HEK293 (cell line): ENCODE measurements around the gene KDM4B.
A peak's percentile ranks its signal among the peaks of the same experiment; 100 is the strongest.

Experiments used
- CTCF ChIA-PET: fragments of 350-600 bp; formaldehyde crosslinking; extraction: SDS; loops from one replicate; lab custom pipeline; 2021; ENCODE audit warnings: antibody characterized with exemption; lab: Yijun Ruan, JAX
- POLR2A ChIA-PET: fragments of 300-600 bp; formaldehyde crosslinking; extraction: SDS; loops from one replicate; lab custom pipeline; 2020; ENCODE audit warnings: antibody characterized with exemption, inconsistent platforms; lab: Yijun Ruan, JAX
- H3K27ac ChIP-seq: fragments of 200-500 bp; sonication (Bioruptor generic); 2 replicates; pipeline ENCODE4 v1.5.1; 2014; ENCODE audit warnings: low read depth, low read length, control low read depth, inconsistent platforms; ENCODE audit errors: extremely low read depth
- H3K36me3 ChIP-seq, 2 experiments: fragments of 200-500 bp in 1 of 2; sonication (Bioruptor generic) in 1 of 2; 1 replicate in 1 of 2; 2 replicates in 1 of 2; pipeline ENCODE4 v1.5.1; 2014 to 2017; ENCODE audit warnings: inconsistent platforms in 2 of 2, low read length in 2 of 2; ENCODE audit not compliant: control insufficient read depth in 2 of 2, insufficient read depth in 1 of 2
- H3K4me1 ChIP-seq: fragments of 200-500 bp; sonication (Bioruptor generic); 2 replicates; pipeline ENCODE4 v1.5.1; 2014; ENCODE audit warnings: mild to moderate bottlenecking, low read length, inconsistent platforms; ENCODE audit not compliant: control insufficient read depth, insufficient read depth
- H3K4me3 ChIP-seq: 2 replicates; pipeline ENCODE4 v1.5.1; 2011; ENCODE audit warnings: low read depth, mild to moderate bottlenecking, control low read depth, low read length, moderate library complexity
- H3K9me3 ChIP-seq: fragments of 200-500 bp; sonication (Bioruptor generic); 2 replicates; pipeline ENCODE4 v1.5.1; 2014; ENCODE audit warnings: low read depth, low read length, inconsistent platforms; ENCODE audit not compliant: control insufficient read depth, insufficient read depth
- EGR2 ChIP-seq: fragments of 450-650 bp; formaldehyde crosslinking; IDR thresholded peaks from 2 replicates; pipeline ENCODE4 v1.5.1; 2016; ENCODE audit warnings: low read depth, missing biosample characterization, missing genetic modification characterization
- GLIS1 ChIP-seq: fragments of 450-650 bp; formaldehyde crosslinking; IDR thresholded peaks from 2 replicates; pipeline ENCODE4 v1.5.1; 2016; ENCODE audit warnings: missing biosample characterization, missing genetic modification characterization
- HOXC10 ChIP-seq: sonication (generic); formaldehyde crosslinking; IDR thresholded peaks from 2 replicates; pipeline ENCODE4 v1.8.1; 2023; ENCODE audit warnings: mild to moderate bottlenecking, missing genetic modification reagents
- HOXD13 ChIP-seq: sonication (generic); formaldehyde crosslinking; IDR thresholded peaks from 2 replicates; pipeline ENCODE4 v1.8.0; 2022; ENCODE audit warnings: missing genetic modification reagents, borderline replicate concordance
- SCRT1 ChIP-seq: fragments of 450-650 bp; formaldehyde crosslinking; IDR thresholded peaks from 2 replicates; pipeline ENCODE4 v1.5.1; 2016; ENCODE audit warnings: missing biosample characterization, missing genetic modification characterization, borderline replicate concordance
- SP2 ChIP-seq: fragments of 450-650 bp; formaldehyde crosslinking; IDR thresholded peaks from 2 replicates; pipeline ENCODE4 v1.5.1; 2016; ENCODE audit warnings: missing biosample characterization, missing genetic modification characterization
- SP3 ChIP-seq: fragments of 450-650 bp; formaldehyde crosslinking; IDR thresholded peaks from 2 replicates; pipeline ENCODE4 v1.5.1; 2016; ENCODE audit warnings: missing biosample characterization, missing genetic modification characterization
- SP7 ChIP-seq: fragments of 450-650 bp; formaldehyde crosslinking; IDR thresholded peaks from 2 replicates; pipeline ENCODE4 v1.5.1; 2016; ENCODE audit warnings: missing biosample characterization, missing genetic modification characterization
- WT1 ChIP-seq: fragments of 450-650 bp; formaldehyde crosslinking; IDR thresholded peaks from 2 replicates; pipeline ENCODE4 v1.5.1; 2016; ENCODE audit warnings: missing biosample characterization, missing genetic modification characterization
- YY2 ChIP-seq: fragments of 450-650 bp; formaldehyde crosslinking; IDR thresholded peaks from 2 replicates; pipeline ENCODE4 v1.5.1; 2016; ENCODE audit warnings: missing biosample characterization, missing genetic modification characterization
- ZBTB20 ChIP-seq: fragments of 450-650 bp; formaldehyde crosslinking; IDR thresholded peaks from 2 replicates; pipeline ENCODE4 v1.5.1; 2016; ENCODE audit warnings: missing biosample characterization, missing genetic modification characterization
- ZBTB48 ChIP-seq: fragments of 450-650 bp; formaldehyde crosslinking; IDR thresholded peaks from 2 replicates; pipeline ENCODE4 v1.5.1; 2016; ENCODE audit warnings: missing biosample characterization, missing genetic modification characterization
- ZFHX2 ChIP-seq: fragments of 450-650 bp; formaldehyde crosslinking; conservative IDR thresholded peaks from 2 replicates; pipeline ENCODE4 v1.5.1; 2016; ENCODE audit warnings: missing biosample characterization, missing genetic modification characterization
- ZNF146 ChIP-seq: fragments of 450-650 bp; formaldehyde crosslinking; IDR thresholded peaks from 2 replicates; pipeline ENCODE4 v1.5.1; 2016; ENCODE audit warnings: missing biosample characterization, missing genetic modification characterization
- ZNF155 ChIP-seq: fragments of 450-650 bp; formaldehyde crosslinking; IDR thresholded peaks from 2 replicates; pipeline ENCODE4 v1.5.1; 2016; ENCODE audit warnings: missing biosample characterization, missing genetic modification characterization
- ZNF184 ChIP-seq: fragments of 450-650 bp; IDR thresholded peaks from 2 replicates; pipeline ENCODE4 v1.5.1; 2018; ENCODE audit warnings: missing biosample characterization, mild to moderate bottlenecking, missing genetic modification characterization
- ZNF2 ChIP-seq: fragments of 450-650 bp; formaldehyde crosslinking; IDR thresholded peaks from 2 replicates; pipeline ENCODE4 v1.5.1; 2016; ENCODE audit warnings: missing biosample characterization, missing genetic modification characterization
- ZNF248 ChIP-seq: fragments of 450-650 bp; formaldehyde crosslinking; IDR thresholded peaks from 2 replicates; pipeline ENCODE4 v1.5.1; 2017; ENCODE audit warnings: missing biosample characterization, missing genetic modification characterization
- ZNF549 ChIP-seq: fragments of 450-650 bp; IDR thresholded peaks from 2 replicates; pipeline ENCODE4 v1.5.1; 2018; ENCODE audit warnings: missing biosample characterization, missing genetic modification characterization, mild to moderate bottlenecking, inconsistent platforms, moderate library complexity
- ZNF585B ChIP-seq: fragments of 450-650 bp; formaldehyde crosslinking; IDR thresholded peaks from 2 replicates; pipeline ENCODE4 v1.5.1; 2016; ENCODE audit warnings: missing biosample characterization, missing genetic modification characterization
- ZNF610 ChIP-seq: fragments of 450-650 bp; formaldehyde crosslinking; IDR thresholded peaks from 2 replicates; pipeline ENCODE4 v1.5.1; 2016; ENCODE audit warnings: missing biosample characterization, missing genetic modification characterization, borderline replicate concordance
- ZNF785 ChIP-seq: fragments of 450-650 bp; formaldehyde crosslinking; IDR thresholded peaks from 2 replicates; pipeline ENCODE4 v1.5.1; 2016; ENCODE audit warnings: missing biosample characterization, missing genetic modification characterization
- ZNF843 ChIP-seq: fragments of 450-650 bp; formaldehyde crosslinking; IDR thresholded peaks from 2 replicates; pipeline ENCODE4 v1.5.1; 2016; ENCODE audit warnings: missing biosample characterization, missing genetic modification characterization
- TF ChIP-seq, protein P1 (sequence below): fragments of 450-650 bp; formaldehyde crosslinking; IDR thresholded peaks from 2 replicates; pipeline ENCODE4 v1.5.1; 2017; ENCODE audit warnings: missing biosample characterization, missing genetic modification characterization
- TF ChIP-seq, protein P2 (sequence below): fragments of 450-650 bp; IDR thresholded peaks from 2 replicates; pipeline ENCODE4 v1.5.1; 2018; ENCODE audit warnings: missing biosample characterization, mild to moderate bottlenecking, missing genetic modification characterization
- TF ChIP-seq, protein P3 (sequence below): fragments of 450-650 bp; formaldehyde crosslinking; IDR thresholded peaks from 2 replicates; pipeline ENCODE4 v1.5.1; 2017; ENCODE audit warnings: missing biosample characterization, missing genetic modification characterization
- TF ChIP-seq, protein P4 (sequence below): fragments of 450-650 bp; formaldehyde crosslinking; IDR thresholded peaks from 2 replicates; pipeline ENCODE4 v1.5.1; 2016; ENCODE audit warnings: missing biosample characterization, missing genetic modification characterization

KDM4B gene

DNA sequence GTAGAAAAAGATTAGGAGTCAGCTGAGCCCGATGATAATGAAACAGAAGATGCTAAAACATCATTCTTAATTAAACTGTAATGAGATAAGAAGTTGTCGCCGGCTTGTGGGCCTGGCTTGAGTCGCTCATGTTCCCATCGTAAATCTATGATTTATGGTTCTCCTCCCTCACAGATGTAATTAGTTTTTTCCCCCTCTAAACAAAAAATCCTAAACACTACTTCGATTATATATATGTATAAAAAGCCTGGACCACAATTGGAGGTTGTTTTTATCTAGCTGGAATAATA, 220.3 kb downstream of the KDM4B start:
- Histone ChIP-seq H3K9me3 (no peaks in the 10 kb centered on the region), H3K4me3 (no peak overlapping the region), H3K4me1 (peaks cover 4% of the 10 kb centered on the region; the same call in 1 of the 2 replicates), H3K27ac (no peak overlapping the region), H3K36me3 (no peaks in the 10 kb centered on the region)
- TF ChIP-seq ZNF248 (tag by site-specific recombination), result no peak
- TF ChIP-seq ZNF184, result no peak
- TF ChIP-seq HOXC10, result no peak
- TF ChIP-seq SP2 (tag by site-specific recombination), result no peak
- peak; percentile 72 for TF ChIP-seq WT1 (tag by site-specific recombination)
- TF ChIP-seq ZNF610 (tag by site-specific recombination), result no peak
- no peak for TF ChIP-seq GLIS1 (tag by site-specific recombination)
- TF ChIP-seq ZFHX2 (tag by site-specific recombination), result no peak
- peak; percentile 52; the same call in 1 of the 2 replicates for TF ChIP-seq SP7 (tag by site-specific recombination)
- TF ChIP-seq, protein P1, sequence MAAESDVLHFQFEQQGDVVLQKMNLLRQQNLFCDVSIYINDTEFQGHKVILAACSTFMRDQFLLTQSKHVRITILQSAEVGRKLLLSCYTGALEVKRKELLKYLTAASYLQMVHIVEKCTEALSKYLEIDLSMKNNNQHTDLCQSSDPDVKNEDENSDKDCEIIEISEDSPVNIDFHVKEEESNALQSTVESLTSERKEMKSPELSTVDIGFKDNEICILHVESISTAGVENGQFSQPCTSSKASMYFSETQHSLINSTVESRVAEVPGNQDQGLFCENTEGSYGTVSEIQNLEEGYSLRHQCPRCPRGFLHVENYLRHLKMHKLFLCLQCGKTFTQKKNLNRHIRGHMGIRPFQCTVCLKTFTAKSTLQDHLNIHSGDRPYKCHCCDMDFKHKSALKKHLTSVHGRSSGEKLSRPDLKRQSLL (tag by site-specific recombination), result no peak
- no peak for TF ChIP-seq ZNF2 (tag by site-specific recombination)
- no peak for TF ChIP-seq SP3 (tag by site-specific recombination)
- TF ChIP-seq ZNF843, result no peak
- TF ChIP-seq HOXD13 (CRISPR knock-in tag), result no peak
- TF ChIP-seq, protein P2, sequence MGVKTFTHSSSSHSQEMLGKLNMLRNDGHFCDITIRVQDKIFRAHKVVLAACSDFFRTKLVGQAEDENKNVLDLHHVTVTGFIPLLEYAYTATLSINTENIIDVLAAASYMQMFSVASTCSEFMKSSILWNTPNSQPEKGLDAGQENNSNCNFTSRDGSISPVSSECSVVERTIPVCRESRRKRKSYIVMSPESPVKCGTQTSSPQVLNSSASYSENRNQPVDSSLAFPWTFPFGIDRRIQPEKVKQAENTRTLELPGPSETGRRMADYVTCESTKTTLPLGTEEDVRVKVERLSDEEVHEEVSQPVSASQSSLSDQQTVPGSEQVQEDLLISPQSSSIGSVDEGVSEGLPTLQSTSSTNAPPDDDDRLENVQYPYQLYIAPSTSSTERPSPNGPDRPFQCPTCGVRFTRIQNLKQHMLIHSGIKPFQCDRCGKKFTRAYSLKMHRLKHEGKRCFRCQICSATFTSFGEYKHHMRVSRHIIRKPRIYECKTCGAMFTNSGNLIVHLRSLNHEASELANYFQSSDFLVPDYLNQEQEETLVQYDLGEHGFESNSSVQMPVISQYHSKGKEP (tag by site-specific recombination), result no peak
- TF ChIP-seq ZBTB48 (tag by site-specific recombination), result no peak
- TF ChIP-seq, protein P3, sequence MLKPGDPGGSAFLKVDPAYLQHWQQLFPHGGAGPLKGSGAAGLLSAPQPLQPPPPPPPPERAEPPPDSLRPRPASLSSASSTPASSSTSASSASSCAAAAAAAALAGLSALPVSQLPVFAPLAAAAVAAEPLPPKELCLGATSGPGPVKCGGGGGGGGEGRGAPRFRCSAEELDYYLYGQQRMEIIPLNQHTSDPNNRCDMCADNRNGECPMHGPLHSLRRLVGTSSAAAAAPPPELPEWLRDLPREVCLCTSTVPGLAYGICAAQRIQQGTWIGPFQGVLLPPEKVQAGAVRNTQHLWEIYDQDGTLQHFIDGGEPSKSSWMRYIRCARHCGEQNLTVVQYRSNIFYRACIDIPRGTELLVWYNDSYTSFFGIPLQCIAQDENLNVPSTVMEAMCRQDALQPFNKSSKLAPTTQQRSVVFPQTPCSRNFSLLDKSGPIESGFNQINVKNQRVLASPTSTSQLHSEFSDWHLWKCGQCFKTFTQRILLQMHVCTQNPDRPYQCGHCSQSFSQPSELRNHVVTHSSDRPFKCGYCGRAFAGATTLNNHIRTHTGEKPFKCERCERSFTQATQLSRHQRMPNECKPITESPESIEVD (tag by site-specific recombination), result peak; percentile 82
- ChIA-PET CTCF (interaction anchor here (1.1 kb wide), 1 partner anchor 141 kb away, joined by 3 read pairs; no protein-coding TSS in a partner anchor), POLR2A (no interaction called here)

DNA sequence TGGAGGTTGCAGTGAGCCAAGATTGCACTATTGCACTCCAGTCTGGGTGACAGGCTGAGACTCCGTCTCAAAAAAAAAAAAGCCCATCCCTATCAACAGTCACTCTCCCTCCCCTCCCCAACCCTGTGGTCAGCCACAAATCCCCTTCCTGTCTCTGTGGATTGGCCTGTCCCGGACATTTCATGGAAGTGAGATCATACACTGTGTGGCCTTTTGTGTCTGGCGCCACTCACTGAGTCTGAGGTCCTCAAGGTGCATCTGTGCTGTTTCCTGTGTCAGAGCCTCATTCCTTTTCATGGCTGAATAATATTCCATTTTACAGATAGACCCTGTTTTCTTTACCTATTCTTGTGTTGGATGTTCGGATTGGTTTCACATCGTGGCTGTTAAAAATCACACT, 222.2 kb downstream of the KDM4B start:
- peak; percentile 98 for TF ChIP-seq ZNF146 (tag by site-specific recombination)
- no peak for TF ChIP-seq ZNF155
- Histone ChIP-seq H3K4me1 (peaks cover 4% of the 10 kb centered on the region; the same call in 1 of the 2 replicates), H3K9me3 (no peaks in the 10 kb centered on the region), H3K27ac (no peak overlapping the region), H3K36me3 (no peaks in the 10 kb centered on the region), H3K4me3 (no peak overlapping the region)
- ChIA-PET CTCF (interaction anchor here (1.0 kb wide), 1 partner anchor 382 kb away, joined by 4 read pairs; no protein-coding TSS in a partner anchor), POLR2A (no interaction called here)

DNA sequence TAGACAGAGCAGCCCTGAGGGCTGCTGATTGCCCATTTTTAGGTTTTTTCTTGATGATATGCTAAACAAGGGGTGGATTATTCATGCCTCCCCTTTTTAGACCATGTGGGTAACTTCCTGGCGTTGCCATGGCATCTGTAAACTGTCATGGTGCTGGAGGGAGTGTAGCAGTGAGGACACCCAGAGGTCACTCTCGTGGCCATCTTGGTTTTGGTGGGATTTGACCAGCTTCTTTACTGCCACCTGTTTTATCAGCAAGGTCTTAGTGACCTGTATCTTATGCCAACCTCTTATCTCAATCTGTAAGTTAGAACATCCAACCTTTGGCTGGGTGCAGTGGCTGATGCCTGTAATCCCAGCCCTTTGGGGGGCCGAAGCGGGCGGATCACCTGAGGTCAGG, 223.7 kb downstream of the KDM4B start:
- POLR2A ChIA-PET, result no interaction called here
- peaks cover 4% of the 10 kb centered on the region; the same call in 1 of the 2 replicates for H3K4me1 ChIP-seq
- no peaks in the 10 kb centered on the region for H3K9me3 ChIP-seq
- no peak overlapping the region for H3K4me3 ChIP-seq
- CTCF ChIA-PET, result interaction anchor here (0.6 to 2.4 kb wide), 3 partner anchors 10 to 432 kb away, joined by 3 to 6 read pairs (median 3); no protein-coding TSS in a partner anchor
- H3K27ac ChIP-seq, result no peak overlapping the region
- no peaks in the 10 kb centered on the region for H3K36me3 ChIP-seq
- no peak for TF ChIP-seq SCRT1
- no peak for TF ChIP-seq ZNF549 (tag by site-specific recombination)
- no peak for TF ChIP-seq ZNF248 (tag by site-specific recombination)
- no peak for TF ChIP-seq ZNF785 (tag by site-specific recombination)
- TF ChIP-seq, protein P4, sequence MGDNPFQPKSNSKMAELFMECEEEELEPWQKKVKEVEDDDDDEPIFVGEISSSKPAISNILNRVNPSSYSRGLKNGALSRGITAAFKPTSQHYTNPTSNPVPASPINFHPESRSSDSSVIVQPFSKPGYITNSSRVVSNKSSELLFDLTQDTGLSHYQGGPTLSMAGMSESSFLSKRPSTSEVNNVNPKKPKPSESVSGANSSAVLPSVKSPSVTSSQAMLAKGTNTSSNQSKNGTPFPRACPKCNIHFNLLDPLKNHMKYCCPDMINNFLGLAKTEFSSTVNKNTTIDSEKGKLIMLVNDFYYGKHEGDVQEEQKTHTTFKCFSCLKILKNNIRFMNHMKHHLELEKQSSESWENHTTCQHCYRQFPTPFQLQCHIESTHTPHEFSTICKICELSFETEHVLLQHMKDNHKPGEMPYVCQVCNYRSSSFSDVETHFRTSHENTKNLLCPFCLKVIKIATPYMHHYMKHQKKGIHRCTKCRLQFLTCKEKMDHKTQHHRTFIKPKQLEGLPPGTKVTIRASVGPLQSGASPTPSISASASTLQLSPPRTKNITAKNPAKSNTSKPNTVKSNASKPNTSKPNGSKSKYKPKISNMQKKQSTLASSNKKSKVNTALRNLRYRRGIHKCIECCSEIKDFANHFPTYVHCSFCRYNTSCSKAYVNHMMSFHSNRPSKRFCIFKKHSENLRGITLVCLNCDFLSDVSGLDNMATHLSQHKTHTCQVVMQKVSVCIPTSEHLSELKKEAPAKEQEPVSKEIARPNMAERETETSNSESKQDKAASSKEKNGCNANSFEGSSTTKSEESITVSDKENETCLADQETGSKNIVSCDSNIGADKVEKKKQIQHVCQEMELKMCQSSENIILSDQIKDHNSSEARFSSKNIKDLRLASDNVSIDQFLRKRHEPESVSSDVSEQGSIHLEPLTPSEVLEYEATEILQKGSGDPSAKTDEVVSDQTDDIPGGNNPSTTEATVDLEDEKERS (tag by site-specific recombination), result no peak
- TF ChIP-seq ZNF585B (tag by site-specific recombination), result no peak
- TF ChIP-seq ZBTB20 (tag by site-specific recombination), result no peak
- TF ChIP-seq EGR2 (tag by site-specific recombination), result no peak
- no peak for TF ChIP-seq YY2 (tag by site-specific recombination)
- no peak for TF ChIP-seq ZNF610 (tag by site-specific recombination)
- no peak for TF ChIP-seq ZFHX2 (tag by site-specific recombination)
